ENCODE measurements around the gene MPHOSPH9. TPM values are rescaled to one million over a fixed set of nuclear protein-coding genes. Genes with fewer than 3 reads are reported as not detected.

MPHOSPH9 gene
- total RNA-seq, 1 experiment from 2014 or later = 44.9 TPM

DNA sequence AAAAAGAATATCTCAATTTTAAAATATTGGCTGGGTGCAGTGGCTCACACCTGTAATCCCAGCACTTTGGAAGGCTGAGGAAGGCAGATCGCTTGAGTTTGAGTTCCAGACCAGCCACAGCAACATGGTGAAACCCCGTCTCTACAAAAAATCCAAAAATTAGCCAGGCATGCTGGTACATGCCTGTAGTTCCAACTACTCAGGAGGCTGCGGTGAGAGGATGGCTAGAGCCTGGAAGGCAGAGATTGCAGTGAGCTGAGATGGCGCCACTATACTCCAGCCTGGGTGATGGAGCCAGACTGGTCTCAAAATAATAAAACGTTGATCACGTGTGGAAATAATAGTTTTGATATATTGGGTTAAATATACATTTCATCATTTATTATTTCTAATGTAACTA, 6.0 kb upstream of the MPHOSPH9 start:
- Histone ChIP-seq H3K27ac (ENCODE audit: low read depth, low read length) (no peak overlapping the region), H3K4me3 (replicated peaks in 1 of 2; ENCODE audit: low read depth in 1 of 2, low read length in 2 of 2) (no peak overlapping the region), H4K20me1 (ENCODE audit: insufficient read depth) (no peaks in the 10 kb centered on the region; the same call in 1 of the 2 replicates), H2AFZ (ENCODE audit: low read depth, low read length, poor library complexity, severe bottlenecking) (no peak overlapping the region), H3K9me3 (ENCODE audit: control insufficient read depth in 1 of 2, insufficient read depth in 1 of 2, low read depth in 1 of 2, low read length in 2 of 2) (no peaks in the 10 kb centered on the region), H3K36me3 (ENCODE audit: control insufficient read depth in 1 of 2, insufficient read depth in 2 of 2, low read length in 2 of 2) (no peaks in the 10 kb centered on the region), H3K9ac (ENCODE audit: low read length) (no peak overlapping the region), H3K9me2 (ENCODE audit: insufficient read depth) (no peaks in the 10 kb centered on the region), H3K4me2 (ENCODE audit: low read length) (no peak overlapping the region), H3K27me3 (ENCODE audit: insufficient read depth, low read length) (no peaks in the 10 kb centered on the region), H3K79me2 (ENCODE audit: insufficient read depth, low read length) (peaks cover 69% of the 10 kb centered on the region), H3K4me1 (ENCODE audit: control insufficient read depth in 1 of 2, insufficient read depth in 2 of 2, low read length in 2 of 2) (peaks cover 5 to 11% of the 10 kb centered on the region in 2 experiments; a peak in 2 of 4 replicates)
- ChIA-PET RAD21 (ENCODE audit: low non-redundant PET in 1 of 2, low total read pairs in 2 of 2, uncharacterized antibody in 2 of 2, unreplicated experiment in 2 of 2) (interaction anchor here in 1 of 2 experiments (2.3 kb wide), 1 partner anchor 195 kb away, joined by 16 read pairs; no protein-coding TSS in a partner anchor), POLR2A (no interaction called here), CTCF (interaction anchor here (1.1 to 3.7 kb wide), 7 partner anchors 10 to 344 kb away, joined by 3 to 60 read pairs (median 5); partner anchors contain the start of gene OGFOD2)
- DNase-seq (ENCODE audit: low read depth, low spot score) (no peak), ATAC-seq (no peak)
- intact Hi-C loops (cut with micrococcal nuclease) = loop anchor here (1.0 to 5.0 kb wide), 3 partner anchors 196 to 357 kb away; no protein-coding TSS in a partner anchor
- BruUV-seq (replicated peaks) = no TSS peak
- TF ChIP-seq, protein P1, sequence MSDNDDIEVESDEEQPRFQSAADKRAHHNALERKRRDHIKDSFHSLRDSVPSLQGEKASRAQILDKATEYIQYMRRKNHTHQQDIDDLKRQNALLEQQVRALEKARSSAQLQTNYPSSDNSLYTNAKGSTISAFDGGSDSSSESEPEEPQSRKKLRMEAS (IDR thresholded peaks at IDR 0.05) = no peak
- TF ChIP-seq, protein P2, sequence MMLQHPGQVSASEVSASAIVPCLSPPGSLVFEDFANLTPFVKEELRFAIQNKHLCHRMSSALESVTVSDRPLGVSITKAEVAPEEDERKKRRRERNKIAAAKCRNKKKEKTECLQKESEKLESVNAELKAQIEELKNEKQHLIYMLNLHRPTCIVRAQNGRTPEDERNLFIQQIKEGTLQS (IDR thresholded peaks at IDR 0.05) = no peak
- TF ChIP-seq SIN3A (IDR thresholded peaks at IDR 0.05; ENCODE audit: low read depth) (no peak), TCF7L2 (IDR thresholded peaks at IDR 0.05; ENCODE audit: borderline replicate concordance, extremely low read depth, insufficient read depth, insufficient read length) (no peak), EZH2 (IDR thresholded peaks at IDR 0.05) (no peak), CBX3 (IDR thresholded peaks at IDR 0.05; ENCODE audit: low read depth) (no peak), ZNF274 (IDR thresholded peaks at IDR 0.05; ENCODE audit: low read depth, low read length) (no peak), YY1 (IDR thresholded peaks at IDR 0.05; ENCODE audit: extremely low read depth, insufficient replicate concordance, low read depth, low read length) (no peak), POLR2AphosphoS5 (IDR thresholded peaks at IDR 0.05; ENCODE audit: low read depth, low read length) (no peak), RAD21 (IDR thresholded peaks at IDR 0.05; ENCODE audit: low read depth) (no peak), EGR1 (IDR thresholded peaks at IDR 0.05; ENCODE audit: low read depth) (no peak), EZH2phosphoT487 (IDR thresholded peaks at IDR 0.05; ENCODE audit: borderline replicate concordance) (no peak), ZFX (IDR thresholded peaks at IDR 0.05) (no peak), ELF1 (IDR thresholded peaks at IDR 0.05; ENCODE audit: borderline replicate concordance, low read depth) (no peak), POLR2A (IDR thresholded peaks at IDR 0.05; ENCODE audit: borderline replicate concordance, extremely low read depth, insufficient read depth, insufficient read length) (no peak), SP1 (IDR thresholded peaks at IDR 0.05; ENCODE audit: low read depth) (no peak), CEBPB (IDR thresholded peaks at IDR 0.05; ENCODE audit: low read depth) (no peak)
- TF ChIP-seq, protein P3, sequence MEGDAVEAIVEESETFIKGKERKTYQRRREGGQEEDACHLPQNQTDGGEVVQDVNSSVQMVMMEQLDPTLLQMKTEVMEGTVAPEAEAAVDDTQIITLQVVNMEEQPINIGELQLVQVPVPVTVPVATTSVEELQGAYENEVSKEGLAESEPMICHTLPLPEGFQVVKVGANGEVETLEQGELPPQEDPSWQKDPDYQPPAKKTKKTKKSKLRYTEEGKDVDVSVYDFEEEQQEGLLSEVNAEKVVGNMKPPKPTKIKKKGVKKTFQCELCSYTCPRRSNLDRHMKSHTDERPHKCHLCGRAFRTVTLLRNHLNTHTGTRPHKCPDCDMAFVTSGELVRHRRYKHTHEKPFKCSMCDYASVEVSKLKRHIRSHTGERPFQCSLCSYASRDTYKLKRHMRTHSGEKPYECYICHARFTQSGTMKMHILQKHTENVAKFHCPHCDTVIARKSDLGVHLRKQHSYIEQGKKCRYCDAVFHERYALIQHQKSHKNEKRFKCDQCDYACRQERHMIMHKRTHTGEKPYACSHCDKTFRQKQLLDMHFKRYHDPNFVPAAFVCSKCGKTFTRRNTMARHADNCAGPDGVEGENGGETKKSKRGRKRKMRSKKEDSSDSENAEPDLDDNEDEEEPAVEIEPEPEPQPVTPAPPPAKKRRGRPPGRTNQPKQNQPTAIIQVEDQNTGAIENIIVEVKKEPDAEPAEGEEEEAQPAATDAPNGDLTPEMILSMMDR (IDR thresholded peaks at IDR 0.05 in 2 of 3, conservative IDR thresholded peaks at IDR 0.05 in 1 of 3; ENCODE audit: borderline replicate concordance in 1 of 3, insufficient read depth in 1 of 3, low read depth in 2 of 3, low read length in 2 of 3) = no peak
- TF ChIP-seq, protein P4, sequence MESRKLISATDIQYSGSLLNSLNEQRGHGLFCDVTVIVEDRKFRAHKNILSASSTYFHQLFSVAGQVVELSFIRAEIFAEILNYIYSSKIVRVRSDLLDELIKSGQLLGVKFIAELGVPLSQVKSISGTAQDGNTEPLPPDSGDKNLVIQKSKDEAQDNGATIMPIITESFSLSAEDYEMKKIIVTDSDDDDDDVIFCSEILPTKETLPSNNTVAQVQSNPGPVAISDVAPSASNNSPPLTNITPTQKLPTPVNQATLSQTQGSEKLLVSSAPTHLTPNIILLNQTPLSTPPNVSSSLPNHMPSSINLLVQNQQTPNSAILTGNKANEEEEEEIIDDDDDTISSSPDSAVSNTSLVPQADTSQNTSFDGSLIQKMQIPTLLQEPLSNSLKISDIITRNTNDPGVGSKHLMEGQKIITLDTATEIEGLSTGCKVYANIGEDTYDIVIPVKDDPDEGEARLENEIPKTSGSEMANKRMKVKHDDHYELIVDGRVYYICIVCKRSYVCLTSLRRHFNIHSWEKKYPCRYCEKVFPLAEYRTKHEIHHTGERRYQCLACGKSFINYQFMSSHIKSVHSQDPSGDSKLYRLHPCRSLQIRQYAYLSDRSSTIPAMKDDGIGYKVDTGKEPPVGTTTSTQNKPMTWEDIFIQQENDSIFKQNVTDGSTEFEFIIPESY (IDR thresholded peaks at IDR 0.05; ENCODE audit: extremely low read depth, insufficient replicate concordance, low read length) = no peak

Measured in HCT116 (cell line).